HepG2 (cell line): ENCODE measurements around the gene CDC34.

Experiments
- CREB1 ChIP-seq, 2 experiments: fragments of 450-650 bp in 1 of 2; IDR thresholded peaks; 2 replicates each; pipeline ENCODE4 v1.6.1; 2016 to 2017; ENCODE audit warnings: control low read depth in 1 of 2, mild to moderate bottlenecking in 1 of 2, missing compliant biosample characterization in 1 of 2, missing genetic modification characterization in 1 of 2
- NR1H2 ChIP-seq: sonication (generic); formaldehyde crosslinking; IDR thresholded peaks from 2 replicates; pipeline ENCODE4 v1.8.1; 2022; ENCODE audit warnings: low read depth, missing genetic modification reagents, borderline replicate concordance
- POLR2A ChIP-seq, 2 experiments: IDR thresholded peaks; 2 replicates each; pipeline ENCODE4 v1.6.1; 2011; ENCODE audit warnings: low read depth in 2 of 2, low read length in 2 of 2, mild to moderate bottlenecking in 1 of 2, moderate library complexity in 1 of 2; ENCODE audit not compliant: insufficient read depth in 1 of 2
- TF ChIP-seq, protein P1 (sequence below), 2 experiments: sonication (generic) in 1 of 2; formaldehyde crosslinking in 1 of 2; IDR thresholded peaks; 2 replicates each; pipeline versions ENCODE4 v1.5.1 to v1.6.1; 2011 to 2020; ENCODE audit warnings: borderline replicate concordance in 1 of 2, low read depth in 1 of 2, low read length in 1 of 2, mild to moderate bottlenecking in 1 of 2, missing genetic modification reagents in 1 of 2, moderate library complexity in 1 of 2

DNA sequence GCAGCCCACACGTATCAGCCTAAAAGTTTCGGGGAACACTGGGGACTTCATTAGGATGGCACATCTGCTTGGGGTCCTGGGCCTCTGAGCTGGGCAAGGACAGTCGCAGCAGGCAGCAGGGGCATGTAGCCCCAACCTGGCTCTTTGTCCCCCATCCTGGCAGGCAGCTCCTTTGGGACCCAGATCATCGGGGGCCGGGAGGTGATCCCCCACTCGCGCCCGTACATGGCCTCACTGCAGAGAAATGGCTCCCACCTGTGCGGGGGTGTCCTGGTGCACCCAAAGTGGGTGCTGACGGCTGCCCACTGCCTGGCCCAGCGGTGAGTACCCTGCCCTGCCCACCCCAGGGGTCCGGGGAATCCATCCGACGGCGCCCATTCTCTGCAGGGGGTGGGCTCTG, 15.6 kb downstream of the CDC34 start:
- TF ChIP-seq, protein P1, sequence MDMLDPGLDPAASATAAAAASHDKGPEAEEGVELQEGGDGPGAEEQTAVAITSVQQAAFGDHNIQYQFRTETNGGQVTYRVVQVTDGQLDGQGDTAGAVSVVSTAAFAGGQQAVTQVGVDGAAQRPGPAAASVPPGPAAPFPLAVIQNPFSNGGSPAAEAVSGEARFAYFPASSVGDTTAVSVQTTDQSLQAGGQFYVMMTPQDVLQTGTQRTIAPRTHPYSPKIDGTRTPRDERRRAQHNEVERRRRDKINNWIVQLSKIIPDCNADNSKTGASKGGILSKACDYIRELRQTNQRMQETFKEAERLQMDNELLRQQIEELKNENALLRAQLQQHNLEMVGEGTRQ (IDR thresholded peaks at IDR 0.05; ENCODE audit: low read depth, low read length): no peak
- TF ChIP-seq, protein P1 (CRISPR knock-in tag; IDR thresholded peaks at IDR 0.05; ENCODE audit: borderline replicate concordance): no peak
- no peak for TF ChIP-seq POLR2A (IDR thresholded peaks at IDR 0.05; ENCODE audit: insufficient read depth in 1 of 2, low read depth in 2 of 2, low read length in 2 of 2)
- TF ChIP-seq NR1H2 (CRISPR knock-in tag): no peak
- TF ChIP-seq CREB1 (IDR thresholded peaks at IDR 0.05): no peak
- no peak for TF ChIP-seq CREB1 (CRISPR knock-in tag; IDR thresholded peaks at IDR 0.05)
